ENCODE data around the gene BYSL. TPM values are rescaled to one million over a fixed set of nuclear protein-coding genes. Genes with fewer than 3 reads are reported as not detected.

Gene BYSL
- polyA plus RNA-seq, 2 of the 4 experiments (the other 2 are of a cell fraction) = 28.8 to 61.8 TPM

DNA sequence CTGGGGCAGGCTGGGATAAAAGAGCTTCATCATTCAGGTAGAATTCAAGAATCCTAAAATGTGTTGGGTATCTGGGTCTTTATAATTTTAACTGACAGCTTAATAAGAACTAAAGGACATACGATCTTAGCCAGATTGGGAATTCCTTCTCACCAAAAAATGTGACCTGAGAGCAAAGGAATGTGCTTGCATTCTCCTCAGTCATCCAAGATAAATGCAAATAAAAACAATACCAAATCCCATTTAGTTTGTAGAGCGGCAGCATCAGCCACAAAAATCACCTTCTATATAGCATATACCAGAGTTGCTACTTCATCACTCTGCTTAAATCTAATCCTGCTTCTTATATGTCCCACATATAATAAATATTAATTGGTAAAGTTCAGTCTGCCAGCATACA lies 43.1 kb upstream of the BYSL start (continued):
- TF ChIP-seq TFCP2L1 (CRISPR knock-in tag; IDR thresholded peaks at IDR 0.05) = no peak
- TF ChIP-seq, protein P1, sequence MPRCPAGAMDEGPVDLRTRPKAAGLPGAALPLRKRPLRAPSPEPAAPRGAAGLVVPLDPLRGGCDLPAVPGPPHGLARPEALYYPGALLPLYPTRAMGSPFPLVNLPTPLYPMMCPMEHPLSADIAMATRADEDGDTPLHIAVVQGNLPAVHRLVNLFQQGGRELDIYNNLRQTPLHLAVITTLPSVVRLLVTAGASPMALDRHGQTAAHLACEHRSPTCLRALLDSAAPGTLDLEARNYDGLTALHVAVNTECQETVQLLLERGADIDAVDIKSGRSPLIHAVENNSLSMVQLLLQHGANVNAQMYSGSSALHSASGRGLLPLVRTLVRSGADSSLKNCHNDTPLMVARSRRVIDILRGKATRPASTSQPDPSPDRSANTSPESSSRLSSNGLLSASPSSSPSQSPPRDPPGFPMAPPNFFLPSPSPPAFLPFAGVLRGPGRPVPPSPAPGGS (IDR thresholded peaks at IDR 0.05) = no peak
- TF ChIP-seq, protein P2, sequence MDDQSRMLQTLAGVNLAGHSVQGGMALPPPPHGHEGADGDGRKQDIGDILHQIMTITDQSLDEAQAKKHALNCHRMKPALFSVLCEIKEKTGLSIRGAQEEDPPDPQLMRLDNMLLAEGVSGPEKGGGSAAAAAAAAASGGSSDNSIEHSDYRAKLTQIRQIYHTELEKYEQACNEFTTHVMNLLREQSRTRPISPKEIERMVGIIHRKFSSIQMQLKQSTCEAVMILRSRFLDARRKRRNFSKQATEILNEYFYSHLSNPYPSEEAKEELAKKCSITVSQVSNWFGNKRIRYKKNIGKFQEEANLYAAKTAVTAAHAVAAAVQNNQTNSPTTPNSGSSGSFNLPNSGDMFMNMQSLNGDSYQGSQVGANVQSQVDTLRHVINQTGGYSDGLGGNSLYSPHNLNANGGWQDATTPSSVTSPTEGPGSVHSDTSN (IDR thresholded peaks at IDR 0.05) = no peak
- no peak for TF ChIP-seq ESRRA (IDR thresholded peaks at IDR 0.05; ENCODE audit: borderline replicate concordance, low read length)
- no peak for TF ChIP-seq HOXB13 (CRISPR knock-in tag; IDR thresholded peaks at IDR 0.05; ENCODE audit: low read depth)
- TF ChIP-seq POLR2A (IDR thresholded peaks at IDR 0.05; ENCODE audit: low read length) = no peak
- no peak for TF ChIP-seq FOSB (CRISPR knock-in tag; IDR thresholded peaks at IDR 0.05)
- no peak for TF ChIP-seq CBX2 (IDR thresholded peaks at IDR 0.05; ENCODE audit: borderline replicate concordance, low read depth)

DNA sequence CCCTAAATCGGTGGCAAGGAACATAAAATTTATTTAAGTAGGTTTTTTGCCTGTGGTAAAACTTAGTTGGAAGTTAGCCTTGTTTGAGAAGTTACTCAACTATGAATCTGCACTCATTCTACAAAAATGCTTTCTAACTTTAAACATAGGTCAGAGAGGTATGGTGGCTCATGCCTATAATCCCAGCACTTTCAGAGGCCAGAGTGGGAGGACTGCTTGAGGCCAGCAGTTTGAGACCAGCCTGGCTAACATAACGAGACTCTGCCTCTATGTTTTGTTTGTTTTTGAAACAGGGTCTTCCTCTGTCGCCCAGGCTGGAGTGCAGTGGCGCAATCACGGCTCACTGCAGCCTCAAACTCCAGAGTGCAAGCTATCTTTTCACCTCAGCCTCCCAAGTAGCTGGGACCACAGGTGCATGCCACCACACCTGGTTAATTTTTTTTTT lies 42.3 kb upstream of the BYSL start:
- CTCF ChIA-PET = no interaction called here
- Histone ChIP-seq H3K9me3 (no peaks in the 10 kb centered on the region), H3K27ac (no peak overlapping the region), H3K4me1 (peaks cover 14% of the 10 kb centered on the region; the same call in 1 of the 3 replicates), H3K4me2 (peak overlapping the region; percentile 29; the same call in 1 of the 3 replicates), H3K4me3 (no peak overlapping the region)
- WGBS (ENCODE audit: missing lambda C conversion rate) = 68% methylated on average over 5 of the region's 5 CpGs
- POLR2A ChIA-PET = no interaction called here
- no peak for DNase-seq (ENCODE audit: low read depth in 1 of 2, low spot score in 1 of 2)
- no peak for FAIRE-seq
- TF ChIP-seq CEBPB (IDR thresholded peaks at IDR 0.05) = peak in 1 of 2 experiments; percentile 35; a peak in 1 of 4 replicates
- TF ChIP-seq MAFK (IDR thresholded peaks at IDR 0.05; ENCODE audit: partially characterized antibody) = no peak
- no peak for TF ChIP-seq FOSL2 (IDR thresholded peaks at IDR 0.05)
- TF ChIP-seq FOSL2 (CRISPR knock-in tag; IDR thresholded peaks at IDR 0.05) = no peak
- TF ChIP-seq CHD2 (IDR thresholded peaks at IDR 0.05; ENCODE audit: low read length, partially characterized antibody) = no peak
- no peak for ATAC-seq

DNA sequence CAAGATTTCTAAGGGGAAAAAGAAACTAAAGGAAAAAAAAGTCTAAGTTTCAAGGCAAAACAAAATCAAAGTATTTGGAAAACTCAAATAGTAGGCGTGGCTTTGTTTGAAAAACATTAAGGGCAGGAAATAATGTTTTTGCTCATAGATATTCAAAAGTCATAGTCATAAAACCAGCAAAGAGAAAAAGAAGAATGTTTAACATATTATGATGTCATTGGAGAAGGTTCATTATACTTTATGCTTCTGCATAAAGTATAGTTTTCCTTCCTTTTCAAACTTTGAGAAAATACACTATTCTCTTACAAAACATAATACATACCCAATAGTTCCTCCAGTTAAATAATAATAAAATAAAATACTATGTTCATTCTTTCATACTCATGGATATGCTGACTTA lies 39.8 kb upstream of the BYSL start:
- DNase-seq (ENCODE audit: low read depth in 1 of 2, low spot score in 1 of 2) (no peak), FAIRE-seq (no peak), ATAC-seq (no peak)
- WGBS (ENCODE audit: missing lambda C conversion rate) = 86% methylated on average over 1 of the region's 1 CpG
- Histone ChIP-seq H3K27ac (no peak overlapping the region), H3K9me3 (no peaks in the 10 kb centered on the region), H3K4me3 (no peak overlapping the region), H3K4me2 (no peak overlapping the region), H3K4me1 (peaks cover 14% of the 10 kb centered on the region; the same call in 1 of the 3 replicates)
- ChIA-PET CTCF (no interaction called here), POLR2A (no interaction called here)
- TF ChIP-seq KDM1A (IDR thresholded peaks at IDR 0.05; ENCODE audit: low read depth) = no peak
- TF ChIP-seq FOSL2 (IDR thresholded peaks at IDR 0.05) = no peak
- TF ChIP-seq FOSL2 (CRISPR knock-in tag; IDR thresholded peaks at IDR 0.05) = no peak
- no peak for TF ChIP-seq HEYL (CRISPR knock-in tag; IDR thresholded peaks at IDR 0.05)
- no peak for TF ChIP-seq ZC3H11A (IDR thresholded peaks at IDR 0.05)
- TF ChIP-seq JUNB (IDR thresholded peaks at IDR 0.05) = no peak
- TF ChIP-seq POLR2A (IDR thresholded peaks at IDR 0.05; ENCODE audit: low read length) = no peak

DNA sequence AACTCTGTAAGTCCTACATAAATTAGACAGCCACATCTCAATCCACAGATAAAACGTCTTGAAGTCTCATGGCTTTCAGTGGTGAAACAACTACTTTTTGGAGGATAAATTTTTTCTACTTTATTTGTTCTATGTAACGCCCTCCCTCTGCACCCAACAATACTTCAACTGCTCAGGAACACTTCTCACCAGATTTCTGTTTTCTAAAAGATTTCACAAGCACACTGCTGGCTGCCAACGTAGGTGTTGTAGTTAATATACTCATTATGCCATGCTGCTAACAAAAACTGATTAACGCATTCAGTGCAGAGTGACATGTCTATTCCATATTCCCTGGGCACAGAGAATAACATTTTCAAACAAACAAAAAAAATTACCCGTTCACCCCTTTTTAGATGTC lies 36.3 kb upstream of the BYSL start:
- H3K27ac ChIP-seq = no peak overlapping the region
- H3K4me3 ChIP-seq = no peak overlapping the region
- TF ChIP-seq PHF8 (IDR thresholded peaks at IDR 0.05; ENCODE audit: borderline replicate concordance, low read depth) = no peak
- FAIRE-seq = no peak
- WGBS (ENCODE audit: missing lambda C conversion rate) = 73% methylated on average over 5 of the region's 5 CpGs
- no peak for ATAC-seq
- DNase-seq (ENCODE audit: low read depth in 1 of 2, low spot score in 1 of 2) = no peak
- POLR2A ChIA-PET = no interaction called here
- no peak overlapping the region for H3K4me2 ChIP-seq
- H3K4me1 ChIP-seq = no peaks in the 10 kb centered on the region; the same call in 2 of the 3 replicates
- H3K9me3 ChIP-seq = no peaks in the 10 kb centered on the region
- CTCF ChIA-PET = no interaction called here

DNA sequence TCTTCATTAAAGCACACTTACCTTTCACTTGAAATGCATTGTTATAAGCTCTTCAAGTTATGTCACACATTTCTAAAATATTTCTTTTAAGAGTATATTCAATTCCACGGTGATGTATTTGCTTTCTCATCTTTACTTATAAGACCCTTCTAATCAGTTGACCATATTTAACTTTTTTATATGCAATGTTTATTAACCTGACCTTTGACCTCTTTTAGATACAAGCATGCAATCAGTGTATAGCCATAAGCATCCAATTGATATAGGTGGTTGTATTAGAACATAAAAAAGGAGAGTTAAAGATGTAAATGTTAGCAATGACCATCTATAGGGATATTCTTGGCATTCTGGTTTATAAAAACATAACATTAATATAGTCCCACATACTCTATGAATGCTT lies 35.4 kb upstream of the BYSL start:
- 89% methylated on average over 1 of the region's 1 CpG for WGBS (ENCODE audit: missing lambda C conversion rate)
- Histone ChIP-seq H3K4me3 (no peak overlapping the region), H3K9me3 (no peaks in the 10 kb centered on the region), H3K27ac (no peak overlapping the region), H3K4me2 (no peak overlapping the region), H3K4me1 (no peaks in the 10 kb centered on the region; the same call in 2 of the 3 replicates)
- DNase-seq (ENCODE audit: low read depth in 1 of 2, low spot score in 1 of 2) (no peak), FAIRE-seq (no peak), ATAC-seq (no peak)
- CTCF ChIA-PET = interaction anchor here (1.1 kb wide), 1 partner anchor 9 kb away, joined by 3 read pairs; no protein-coding TSS in a partner anchor
- POLR2A ChIA-PET = no interaction called here
- TF ChIP-seq NPAS2 (CRISPR knock-in tag; IDR thresholded peaks at IDR 0.05; ENCODE audit: borderline replicate concordance) (no peak), TP53 (CRISPR knock-in tag; IDR thresholded peaks at IDR 0.05) (no peak), GATA3 (IDR thresholded peaks at IDR 0.05; ENCODE audit: borderline replicate concordance) (no peak), RCOR1 (IDR thresholded peaks at IDR 0.05; ENCODE audit: low read depth, low read length) (no peak), FOSB (CRISPR knock-in tag; IDR thresholded peaks at IDR 0.05) (no peak), NR3C1 (IDR thresholded peaks at IDR 0.05) (no peak), ZNF302 (CRISPR knock-in tag; IDR thresholded peaks at IDR 0.05) (no peak), KDM1A (IDR thresholded peaks at IDR 0.05; ENCODE audit: low read depth) (no peak), SREBF2 (IDR thresholded peaks at IDR 0.05) (no peak), ESRRA (IDR thresholded peaks at IDR 0.05; ENCODE audit: borderline replicate concordance, low read length) (no peak)
- TF ChIP-seq, protein P3, sequence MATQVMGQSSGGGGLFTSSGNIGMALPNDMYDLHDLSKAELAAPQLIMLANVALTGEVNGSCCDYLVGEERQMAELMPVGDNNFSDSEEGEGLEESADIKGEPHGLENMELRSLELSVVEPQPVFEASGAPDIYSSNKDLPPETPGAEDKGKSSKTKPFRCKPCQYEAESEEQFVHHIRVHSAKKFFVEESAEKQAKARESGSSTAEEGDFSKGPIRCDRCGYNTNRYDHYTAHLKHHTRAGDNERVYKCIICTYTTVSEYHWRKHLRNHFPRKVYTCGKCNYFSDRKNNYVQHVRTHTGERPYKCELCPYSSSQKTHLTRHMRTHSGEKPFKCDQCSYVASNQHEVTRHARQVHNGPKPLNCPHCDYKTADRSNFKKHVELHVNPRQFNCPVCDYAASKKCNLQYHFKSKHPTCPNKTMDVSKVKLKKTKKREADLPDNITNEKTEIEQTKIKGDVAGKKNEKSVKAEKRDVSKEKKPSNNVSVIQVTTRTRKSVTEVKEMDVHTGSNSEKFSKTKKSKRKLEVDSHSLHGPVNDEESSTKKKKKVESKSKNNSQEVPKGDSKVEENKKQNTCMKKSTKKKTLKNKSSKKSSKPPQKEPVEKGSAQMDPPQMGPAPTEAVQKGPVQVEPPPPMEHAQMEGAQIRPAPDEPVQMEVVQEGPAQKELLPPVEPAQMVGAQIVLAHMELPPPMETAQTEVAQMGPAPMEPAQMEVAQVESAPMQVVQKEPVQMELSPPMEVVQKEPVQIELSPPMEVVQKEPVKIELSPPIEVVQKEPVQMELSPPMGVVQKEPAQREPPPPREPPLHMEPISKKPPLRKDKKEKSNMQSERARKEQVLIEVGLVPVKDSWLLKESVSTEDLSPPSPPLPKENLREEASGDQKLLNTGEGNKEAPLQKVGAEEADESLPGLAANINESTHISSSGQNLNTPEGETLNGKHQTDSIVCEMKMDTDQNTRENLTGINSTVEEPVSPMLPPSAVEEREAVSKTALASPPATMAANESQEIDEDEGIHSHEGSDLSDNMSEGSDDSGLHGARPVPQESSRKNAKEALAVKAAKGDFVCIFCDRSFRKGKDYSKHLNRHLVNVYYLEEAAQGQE (IDR thresholded peaks at IDR 0.05) = no peak
